T-helper 2 cell treated with Interferon-gamma antibody and Interleukin-4, amounts not matched to agents 100 ng/mL and 5 ng/mL, for 36 hours (primary cell): ENCODE data around the gene ANKRD9. TPM values are rescaled to one million over a fixed set of nuclear protein-coding genes. Genes with fewer than 3 reads are reported as not detected.

Experiments used
- intact Hi-C: fragments of 100-400 bp; cut with micrococcal nuclease; formaldehyde crosslinking; loops from one replicate; pipeline ENCODE4 v1.15.1; 2023
- total RNA-seq: library from RNA; stranded (reverse); gene quantifications from 2 replicates; pipeline ENCODE4 v1.2.3, GENCODE V29; 2022

The ANKRD9 gene
- total RNA-seq, 1 donor from 2014 or later, result 9.0 TPM

DNA sequence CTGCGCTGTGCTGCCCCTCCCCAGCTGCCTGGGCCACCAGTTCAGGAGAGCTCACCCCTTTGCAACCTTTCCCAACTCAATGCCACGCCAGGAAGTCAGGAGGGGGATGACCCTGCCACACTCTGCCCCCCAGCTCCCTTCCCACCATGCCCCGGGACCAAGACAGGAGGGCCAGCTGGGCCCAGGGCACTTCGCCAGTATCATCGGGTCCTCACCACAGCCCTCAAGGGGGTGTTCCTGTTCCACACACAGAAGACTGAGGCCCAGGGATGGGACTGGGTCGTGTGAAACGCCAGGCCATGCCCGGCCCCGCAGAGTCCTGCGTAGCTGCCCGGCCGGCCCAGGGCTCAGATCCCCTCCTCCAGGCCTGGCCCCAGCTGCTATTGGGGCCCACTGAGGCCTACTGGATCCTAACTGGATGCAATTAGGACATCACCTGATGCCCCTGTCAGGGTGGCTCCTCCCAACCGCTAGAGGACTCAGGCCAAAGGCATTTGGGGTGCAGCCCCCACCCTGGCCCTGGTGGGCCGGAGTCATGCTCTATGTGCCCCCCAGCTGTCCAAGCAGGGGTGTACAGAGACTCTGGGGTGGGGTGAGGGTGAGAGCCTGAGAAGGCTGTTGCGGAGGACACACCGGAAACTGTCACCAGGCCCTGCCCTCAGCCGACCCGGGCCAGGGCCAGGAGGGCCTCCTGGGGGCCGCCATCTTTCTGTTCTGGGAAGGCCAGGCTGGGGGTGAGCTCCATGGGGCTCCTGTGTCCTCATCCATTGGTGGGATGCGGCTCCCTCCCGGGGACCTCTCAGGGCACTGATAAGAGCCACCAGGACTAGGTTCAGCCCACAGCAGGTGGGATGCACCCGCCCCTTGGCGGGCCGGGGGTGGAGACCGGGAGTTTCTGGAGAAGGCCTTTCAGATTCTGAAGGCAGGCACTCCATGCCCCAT lies 29.3 kb upstream of the ANKRD9 start:
- intact Hi-C loops, result no loop called here

DNA sequence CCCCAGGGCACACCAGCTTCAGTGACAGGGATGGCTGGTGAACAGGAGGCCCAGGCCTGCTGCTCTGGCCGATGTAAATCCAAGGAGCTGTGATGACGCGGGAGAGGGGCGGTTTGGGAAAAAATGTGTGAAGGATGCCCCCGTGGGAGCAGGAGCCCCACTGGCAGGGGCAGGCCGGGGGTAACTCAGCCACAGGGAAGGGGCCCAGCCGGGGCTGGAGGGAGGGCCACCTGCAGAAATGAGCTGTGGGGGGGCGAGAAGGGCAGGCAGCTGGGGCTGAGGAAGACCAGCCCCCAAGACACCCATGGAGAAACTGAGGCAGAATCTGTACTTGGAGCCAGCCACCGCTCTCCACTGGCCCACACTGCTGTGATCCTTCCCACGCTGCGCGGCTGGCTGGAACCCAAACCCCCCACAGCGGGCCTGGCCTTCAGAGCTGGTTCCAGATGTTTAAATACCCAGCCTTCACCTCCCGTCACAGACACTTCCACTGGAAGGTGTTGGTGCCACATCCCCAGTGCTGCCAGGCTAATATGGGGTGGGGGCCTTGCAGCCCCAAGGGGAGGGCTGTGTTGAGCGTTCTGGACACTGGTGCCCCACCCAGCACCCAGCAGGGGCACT lies 28.5 kb upstream of the ANKRD9 start:
- intact Hi-C loops, result no loop called here

DNA sequence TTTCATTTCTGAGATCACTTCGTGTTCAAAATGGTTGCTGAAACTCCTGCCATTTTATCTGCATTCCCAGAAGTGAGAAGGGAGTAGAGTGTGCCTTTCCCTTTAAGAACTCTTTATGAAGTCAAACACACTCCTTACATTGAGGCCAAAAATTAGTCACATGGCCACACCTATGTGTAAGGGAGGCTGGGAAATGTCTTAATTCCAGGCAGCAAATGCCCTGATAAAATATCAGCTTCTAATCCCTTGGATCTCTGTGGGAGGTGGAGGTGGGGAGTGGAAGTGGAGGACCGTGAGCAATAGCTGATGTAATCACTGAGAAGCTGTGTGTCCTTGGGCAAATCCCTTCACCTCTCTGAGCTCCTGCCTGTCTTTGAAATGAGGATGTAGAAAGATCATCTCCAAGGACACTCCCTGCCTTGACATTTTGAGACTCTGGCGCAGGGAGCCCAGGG lies 22.7 kb upstream of the ANKRD9 start:
- intact Hi-C loops, result no loop called here

DNA sequence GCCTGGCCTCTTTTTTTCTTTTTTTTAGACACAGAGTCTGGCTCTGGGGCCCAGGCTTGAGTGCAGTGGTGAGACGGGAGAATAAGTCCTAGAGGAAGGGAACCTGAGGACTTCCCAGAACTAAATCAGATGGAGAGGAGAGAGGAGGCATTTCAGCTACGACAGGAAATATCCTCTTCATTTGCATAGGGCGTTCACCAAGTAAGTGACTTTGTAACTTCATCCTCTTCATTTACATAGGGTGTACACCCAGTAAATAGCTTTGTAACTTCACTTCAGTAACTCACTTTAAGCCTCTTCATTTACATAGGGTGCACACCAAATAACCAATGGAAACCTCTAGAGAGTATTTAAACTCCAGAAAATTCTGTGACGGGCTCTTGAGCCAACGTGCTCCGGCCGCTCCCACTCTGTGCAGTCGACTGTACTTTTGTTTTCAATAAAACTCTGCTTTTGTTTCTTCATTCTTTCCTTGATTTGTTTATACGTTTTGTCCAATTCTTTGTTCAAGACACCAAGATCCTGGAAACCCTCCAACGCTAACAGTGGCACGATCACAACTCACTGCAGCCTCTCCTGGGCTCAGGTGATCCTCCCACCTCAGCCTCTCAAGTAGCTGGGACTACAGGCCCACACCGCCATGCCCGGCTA lies 21.4 kb upstream of the ANKRD9 start:
- intact Hi-C loops, result no loop called here

DNA sequence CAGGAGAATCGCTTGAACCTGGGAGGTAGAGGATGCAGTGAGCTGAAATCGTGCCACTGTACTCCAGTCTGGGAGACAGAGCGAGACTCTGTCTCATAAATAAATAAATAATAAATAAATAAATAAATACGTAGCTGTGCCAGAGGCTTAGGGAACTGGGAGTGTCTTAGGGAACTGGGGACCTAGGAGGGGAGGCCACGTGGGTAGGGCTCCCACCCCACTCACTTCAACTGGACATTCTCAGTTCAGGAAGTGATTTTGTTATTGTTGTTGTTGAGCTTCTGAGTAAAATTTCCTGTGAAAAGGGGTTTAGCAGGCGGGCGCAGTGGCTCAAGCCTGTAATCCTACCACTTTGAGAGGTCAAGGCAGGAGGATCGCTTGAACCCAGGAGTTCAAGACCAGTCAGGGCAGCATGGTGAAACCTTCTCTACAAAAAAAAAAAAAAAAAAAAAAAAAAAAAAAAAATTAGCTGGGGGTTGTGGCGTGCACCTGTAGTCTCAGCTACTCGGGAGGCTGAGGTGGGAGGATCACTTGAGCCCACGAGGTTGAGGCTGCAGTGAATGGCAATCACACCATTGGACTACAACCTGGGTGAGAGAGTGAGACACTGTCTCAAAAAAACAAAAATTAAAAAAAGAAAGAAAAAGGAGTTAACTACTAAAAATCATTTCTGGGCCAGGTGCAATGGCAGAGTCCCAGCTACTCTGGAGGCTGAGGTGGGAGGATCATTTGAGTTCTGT lies 19.0 kb upstream of the ANKRD9 start:
- intact Hi-C loops, result loop anchor here (10.0 kb wide), 1 partner anchor 386 kb away; no protein-coding TSS in a partner anchor

DNA sequence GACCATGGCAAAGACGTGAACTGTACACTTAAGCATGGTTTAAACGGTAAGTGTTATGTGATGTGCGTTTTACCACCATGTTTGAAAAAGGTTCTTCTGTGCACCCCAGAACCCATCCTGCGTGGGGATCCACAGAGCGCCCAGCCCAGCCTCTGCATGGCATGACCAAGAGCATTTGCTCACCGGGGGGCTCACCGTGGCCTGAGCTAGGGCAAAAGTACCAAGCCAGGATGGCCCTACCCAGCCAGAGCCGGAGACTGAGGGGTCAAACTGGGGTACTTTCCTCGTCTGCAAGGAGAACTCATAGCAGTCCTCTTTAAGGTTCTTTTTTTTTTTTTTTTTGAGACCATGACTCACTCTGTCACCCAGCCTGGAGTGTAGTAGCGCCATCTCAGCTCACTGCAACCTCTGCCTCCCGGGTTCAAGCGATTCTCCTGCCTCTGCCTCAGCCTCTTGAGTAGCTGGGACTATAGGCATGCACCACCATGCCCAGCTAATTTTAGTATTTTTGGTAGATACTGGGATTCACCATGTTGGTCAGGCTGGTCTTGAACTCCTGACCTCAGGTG lies 16.4 kb upstream of the ANKRD9 start:
- intact Hi-C loops, result loop anchor here (10.0 kb wide), 1 partner anchor 389 kb away; no protein-coding TSS in a partner anchor

DNA sequence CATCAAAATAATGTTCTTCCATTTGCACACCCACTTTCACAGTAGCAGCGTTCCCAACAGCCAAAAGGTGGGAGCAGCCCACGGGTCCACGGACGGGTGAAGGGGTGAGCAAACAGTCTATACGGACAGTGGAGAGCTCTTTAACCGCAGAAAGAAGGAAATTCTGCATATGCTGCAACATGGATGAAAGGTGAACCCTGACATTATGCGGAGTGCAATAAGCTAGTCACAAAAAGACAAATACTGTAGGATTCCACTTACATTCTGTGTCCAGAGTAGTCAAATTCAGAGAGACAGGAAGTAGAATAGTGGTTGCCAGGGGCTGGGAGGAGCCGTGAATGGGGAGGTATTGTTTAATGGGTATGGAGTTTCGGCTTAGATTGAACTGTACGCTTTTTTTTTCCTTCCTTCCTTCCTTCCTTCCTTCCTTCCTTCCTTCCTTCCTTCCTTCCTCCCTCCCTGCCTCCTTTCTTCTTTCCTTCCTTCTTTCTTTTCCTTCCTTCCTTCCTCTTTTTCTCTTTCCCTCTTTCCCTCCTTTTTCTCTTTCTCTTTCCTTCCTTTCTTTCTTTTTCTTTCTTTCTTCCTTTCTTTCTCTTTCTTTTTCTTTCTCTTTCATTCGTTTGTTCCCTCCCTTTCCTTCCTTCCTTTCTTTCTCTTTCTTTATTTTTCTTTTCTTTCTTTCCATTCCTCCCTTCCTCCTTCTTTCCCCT lies 15.8 kb upstream of the ANKRD9 start:
- intact Hi-C loops, result loop anchor here (10.0 kb wide), 1 partner anchor 389 kb away; no protein-coding TSS in a partner anchor

DNA sequence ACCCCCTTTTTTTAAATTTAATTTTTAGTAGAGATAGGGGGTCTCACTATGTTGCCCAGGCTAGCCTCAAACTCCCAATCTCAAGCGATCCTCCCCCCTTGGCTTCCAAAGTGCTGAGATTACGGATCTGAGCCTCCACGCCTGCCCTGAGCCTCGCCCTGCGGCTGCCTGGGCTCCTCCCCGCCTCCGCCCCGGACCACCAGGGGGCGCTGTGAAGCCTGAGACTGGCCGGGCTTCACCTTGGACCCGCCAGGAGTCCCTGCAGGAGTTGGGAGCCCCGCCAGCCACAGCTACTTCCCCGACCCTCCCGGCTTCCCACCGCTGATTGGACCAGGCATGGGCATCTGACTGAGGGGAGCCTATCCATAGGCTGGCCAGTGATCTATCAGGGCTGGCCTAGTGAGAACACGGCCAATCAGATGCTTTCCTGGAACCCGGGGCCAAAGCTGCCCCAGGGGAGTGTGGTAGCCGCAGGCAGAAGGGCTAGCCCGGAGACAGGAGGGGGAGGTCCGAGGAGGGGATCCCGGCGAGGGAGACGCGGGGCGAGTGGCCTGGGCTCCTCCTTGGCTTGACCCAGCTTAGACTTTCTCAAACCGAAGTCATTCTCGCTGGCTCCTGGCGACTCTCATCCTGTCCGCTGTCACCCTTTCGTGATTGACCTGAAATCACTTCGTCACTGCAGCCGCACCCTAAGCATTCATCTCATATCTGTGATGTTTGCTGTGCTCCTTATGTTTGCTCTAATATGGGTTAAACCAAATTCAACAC lies 15.1 kb upstream of the ANKRD9 start:
- intact Hi-C loops, result loop anchor here (1.0 to 10.0 kb wide), 4 partner anchors 14 to 562 kb away; partner anchors contain the start of genes DYNC1H1 and RCOR1

DNA sequence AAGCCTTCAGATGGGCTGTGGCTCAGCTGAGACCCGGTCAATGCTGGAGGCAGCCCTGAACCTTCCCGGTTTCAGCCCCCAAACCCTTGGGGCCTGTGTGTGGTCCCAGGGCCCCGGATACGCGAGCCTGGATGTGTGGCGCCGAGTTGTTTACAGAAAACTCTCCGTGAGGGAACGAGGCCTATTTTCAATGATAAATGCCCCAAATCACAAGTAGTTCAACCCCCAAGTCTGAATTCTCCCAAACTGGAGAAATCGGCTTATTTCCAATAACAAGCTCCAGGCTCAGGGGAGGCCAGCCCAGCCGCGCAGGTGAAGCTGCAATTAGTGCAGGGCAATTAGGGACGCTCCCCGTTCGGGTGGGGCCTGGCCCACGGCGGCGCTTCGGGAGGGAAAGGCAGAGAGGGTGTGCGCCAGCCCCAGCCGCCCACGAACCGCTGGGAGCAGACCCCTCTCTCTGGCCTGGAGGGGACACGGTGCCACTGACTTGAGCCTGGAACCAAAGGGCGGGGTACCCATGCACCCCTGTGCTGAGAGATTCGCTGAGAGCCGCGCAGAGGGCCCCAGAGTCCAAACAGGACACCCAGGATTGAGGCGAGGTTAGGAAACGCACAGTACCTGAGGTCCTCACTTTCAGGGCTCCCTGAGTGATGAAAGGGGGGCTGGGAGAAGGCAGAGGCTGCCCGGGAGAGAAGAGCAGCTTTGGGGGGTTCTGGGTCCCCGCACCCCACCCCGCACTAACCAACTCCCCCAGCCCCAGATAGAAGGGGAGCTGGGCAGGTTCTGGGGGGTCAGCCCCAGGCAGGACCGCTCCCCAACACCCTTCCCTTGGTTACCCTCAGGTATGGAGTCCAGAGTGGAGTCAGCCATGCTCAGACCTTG lies 14.2 kb upstream of the ANKRD9 start:
- intact Hi-C loops, result loop anchor here (1.0 to 10.0 kb wide), 4 partner anchors 14 to 562 kb away; partner anchors contain the start of genes DYNC1H1 and RCOR1

DNA sequence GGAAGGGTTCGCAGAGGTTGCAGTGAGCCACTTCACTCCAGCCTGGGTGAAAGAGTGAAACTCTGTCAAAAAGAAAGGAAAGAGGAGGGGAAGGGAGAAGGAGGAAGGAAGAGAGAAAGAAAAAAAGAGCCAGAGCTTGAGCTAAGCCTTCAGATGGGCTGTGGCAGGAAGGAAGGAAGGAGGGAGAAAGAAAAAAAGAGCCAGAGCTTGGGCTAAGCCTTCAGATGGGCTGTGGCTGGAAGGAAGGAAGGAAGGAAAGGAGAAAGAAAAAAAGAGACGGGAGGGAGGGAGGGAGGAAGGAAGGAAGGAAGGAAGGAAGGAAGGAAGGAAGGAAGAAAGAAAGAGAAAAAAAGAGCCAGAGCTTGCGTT lies 13.6 kb upstream of the ANKRD9 start:
- intact Hi-C loops, result loop anchor here (5.0 to 10.0 kb wide), 2 partner anchors 392 to 561 kb away; partner anchors contain the start of gene DYNC1H1

DNA sequence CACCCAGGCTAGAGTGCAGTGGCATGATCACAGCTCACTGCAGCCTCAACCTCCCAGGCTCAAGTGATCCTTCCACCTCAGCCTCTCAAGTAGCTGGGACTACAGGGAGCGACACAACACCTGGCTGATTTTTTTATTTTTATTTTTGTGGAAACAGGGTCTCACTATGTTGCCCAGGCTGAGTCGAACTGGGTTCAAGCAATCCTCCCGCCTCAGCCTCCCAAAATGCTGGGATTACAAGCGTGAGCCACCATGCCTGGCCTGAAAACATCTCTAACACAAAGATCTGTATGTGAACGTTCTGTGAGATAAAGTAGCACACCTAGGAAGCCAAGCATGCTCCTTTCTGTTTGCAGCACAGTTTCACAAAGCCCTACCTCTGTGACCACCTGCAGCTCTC lies 10.1 kb upstream of the ANKRD9 start:
- intact Hi-C loops, result loop anchor here (5.0 to 10.0 kb wide), 3 partner anchors 157 to 557 kb away; partner anchors contain the start of genes CINP, DYNC1H1 and TECPR2

DNA sequence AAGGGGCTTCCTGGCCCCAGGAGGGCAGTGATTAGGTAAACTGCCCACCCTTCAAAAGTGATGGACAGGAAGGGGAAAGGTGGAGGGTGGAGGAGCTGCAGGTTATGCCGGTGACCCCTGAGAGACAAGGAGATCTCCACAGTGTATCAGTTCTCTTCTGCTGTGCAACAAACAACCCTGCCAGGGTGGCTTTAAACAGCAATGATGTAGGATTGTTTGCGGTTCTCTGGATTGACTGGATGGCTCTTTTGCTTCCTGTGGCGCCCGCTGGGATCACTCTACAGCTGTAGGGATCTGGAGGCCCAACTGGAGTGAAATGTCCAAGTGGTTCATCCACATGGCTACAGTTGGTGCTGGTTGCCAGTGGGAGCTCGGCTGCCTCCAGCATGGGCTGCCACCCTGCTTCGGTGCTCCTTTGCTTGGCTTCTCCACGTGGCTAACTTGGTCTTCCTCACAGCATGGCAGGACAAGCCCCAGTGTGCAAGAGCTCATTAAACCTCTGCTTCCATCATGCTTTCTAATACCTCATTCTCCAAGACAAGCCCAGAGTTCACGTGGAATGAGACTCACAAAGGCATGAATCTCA lies 8.6 kb upstream of the ANKRD9 start:
- intact Hi-C loops, result loop anchor here (5.0 kb wide), 1 partner anchor 156 kb away; the partner anchor contains the start of genes CINP and TECPR2

DNA sequence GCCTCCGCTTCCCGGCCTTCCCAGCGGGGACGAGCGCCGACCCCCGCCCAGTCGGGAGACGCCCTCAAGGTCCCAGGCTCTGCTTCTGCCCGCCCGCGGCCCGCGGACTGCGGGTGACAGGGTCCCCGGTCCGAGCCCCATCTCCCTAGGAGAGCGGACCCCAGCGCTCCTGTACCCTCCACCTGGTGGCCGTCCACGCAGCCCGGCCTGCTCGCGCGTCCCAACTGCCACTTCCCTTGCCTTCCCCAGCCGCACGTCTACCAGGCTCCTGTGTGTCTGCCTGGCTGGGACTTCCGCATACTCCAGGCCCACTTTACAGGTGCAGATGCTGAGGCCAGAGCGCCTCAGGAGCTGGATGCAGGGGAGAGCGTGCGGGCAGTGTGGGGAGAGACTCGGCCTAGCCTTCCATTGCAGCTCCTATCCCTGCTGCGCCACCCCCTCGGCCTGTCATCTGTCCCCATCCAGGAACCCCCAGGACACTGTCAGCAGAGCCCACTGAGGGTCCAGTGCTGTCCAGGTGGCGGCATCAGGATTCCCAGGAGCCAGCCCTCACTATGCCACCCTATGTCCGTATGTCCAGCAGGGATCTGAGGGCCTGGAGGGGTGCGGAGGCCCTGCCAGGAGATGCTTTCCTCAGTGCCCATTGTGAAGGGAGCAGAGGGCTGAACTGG lies 8.0 kb upstream of the ANKRD9 start:
- intact Hi-C loops, result loop anchor here (2.0 to 5.0 kb wide), 2 partner anchors 155 to 201 kb away; partner anchors contain the start of genes CINP and TECPR2

DNA sequence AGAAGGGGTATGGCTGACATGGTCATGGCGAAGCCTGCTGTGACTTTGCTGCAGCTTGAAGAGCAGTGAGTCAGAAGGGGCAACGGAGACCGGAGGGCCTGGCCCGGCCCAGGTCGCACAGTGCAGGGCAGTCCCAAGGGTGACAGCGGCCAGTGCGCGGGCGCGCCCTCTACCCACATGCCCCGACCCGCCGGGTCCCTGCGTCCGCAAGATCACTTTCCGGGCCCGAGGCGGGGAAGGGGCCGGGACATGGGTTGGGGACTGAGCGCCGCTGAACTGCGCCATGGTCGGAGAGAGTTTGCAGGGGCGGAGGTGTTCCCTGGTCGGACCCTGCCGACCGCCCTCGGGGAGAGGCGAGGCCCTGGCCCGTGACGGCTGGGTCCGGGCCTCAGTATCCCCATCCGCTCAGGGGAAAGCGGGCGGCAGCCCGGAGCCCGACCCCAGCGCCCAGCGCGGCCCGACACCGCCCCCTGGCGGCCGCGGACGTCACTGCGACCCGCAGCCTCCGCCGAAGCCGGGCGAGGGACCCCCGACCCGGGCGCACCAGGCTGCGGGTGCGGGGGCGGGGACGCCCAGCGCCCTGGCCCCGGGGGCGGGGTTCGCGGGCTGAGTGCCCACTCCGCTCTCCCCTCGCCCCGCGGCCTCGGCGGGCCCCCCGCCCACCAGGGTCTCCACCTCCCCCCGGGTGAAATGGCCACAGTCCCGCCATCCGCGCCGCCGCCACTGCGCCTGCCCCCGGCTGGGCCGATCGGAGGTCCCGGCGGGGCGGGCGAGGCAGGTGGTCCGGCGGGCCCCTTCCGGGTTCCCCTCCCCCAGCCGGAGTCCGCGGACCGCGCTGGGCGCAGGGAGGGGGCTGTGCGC lies 7.2 kb upstream of the ANKRD9 start:
- intact Hi-C loops, result loop anchor here (1.0 to 5.0 kb wide), 3 partner anchors 78 to 200 kb away; partner anchors contain the start of genes CINP and TECPR2

DNA sequence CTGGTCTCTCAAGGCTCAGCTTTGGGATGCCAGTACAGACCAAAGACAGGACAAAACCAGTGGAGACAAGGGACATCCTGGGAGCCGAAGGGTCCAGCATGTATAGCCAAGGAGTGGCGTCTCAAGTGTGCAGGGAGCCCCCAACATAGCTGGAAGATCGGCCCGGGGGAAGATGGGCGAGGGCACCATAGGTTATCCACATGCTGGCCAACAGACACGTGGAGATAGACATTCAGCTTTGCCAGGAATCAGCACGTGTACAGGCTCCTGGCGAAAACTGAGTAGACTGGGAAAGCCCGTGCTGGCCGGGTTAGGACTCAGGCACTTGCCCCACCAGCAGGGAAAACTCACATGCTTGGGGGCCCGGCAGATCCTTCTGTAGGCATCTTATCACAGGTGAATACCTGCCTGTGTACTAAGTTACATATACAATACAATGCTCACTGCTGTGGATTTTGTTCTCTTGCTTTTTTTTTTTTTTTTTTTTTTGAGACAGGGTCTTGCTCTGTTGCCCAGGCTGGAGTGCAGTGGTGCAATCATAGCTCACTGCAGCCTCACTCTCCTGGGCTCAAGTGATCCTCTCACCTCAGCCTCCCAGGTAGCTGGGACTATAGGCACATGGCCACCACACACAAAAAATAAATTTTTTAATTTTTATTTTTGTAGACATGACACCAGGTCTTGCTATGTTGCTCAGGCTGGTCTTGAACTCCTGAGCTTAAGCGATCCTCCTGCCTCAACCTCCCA lies 5.6 kb upstream of the ANKRD9 start:
- intact Hi-C loops, result loop anchor here (5.0 kb wide), 1 partner anchor 153 kb away; the partner anchor contains the start of genes CINP and TECPR2
